Kidney (tissue), 14 donors: ENCODE measurements around the gene SLC25A41. TPM values are rescaled to one million over a fixed set of nuclear protein-coding genes. Genes with fewer than 3 reads are reported as not detected.
A peak's percentile ranks its signal among the peaks of the same experiment; 100 is the strongest.

ENCODE experiments used
- DNase-seq, 5 donors: peaks; one replicate each; pipeline ENCODE4 v3.0.0-alpha.2; 2013 to 2020
- FAIRE-seq: peaks from 2 replicates; lab custom pipeline; 2012; peaks lifted over from hg19 to GRCh38; lab: Jason Lieb, UNC
- H3K27ac ChIP-seq, 2 donors: one replicate each; pipeline ENCODE4 v1.7.0; 2013; ENCODE audit warnings: low read depth in 2 of 2, low read length in 2 of 2, inconsistent platforms in 1 of 2
- H3K27me3 ChIP-seq: one replicate; pipeline ENCODE4 v1.7.1; 2013; ENCODE audit warnings: low read length, inconsistent platforms; ENCODE audit not compliant: control insufficient read depth, insufficient read depth
- H3K36me3 ChIP-seq, 3 donors: one replicate each; pipeline versions ENCODE4 v1.7.0 to v1.7.1; 2013; ENCODE audit warnings: low read length in 3 of 3, control low read depth in 1 of 3, inconsistent platforms in 1 of 3; ENCODE audit not compliant: insufficient read depth in 3 of 3, control insufficient read depth in 2 of 3
- H3K4me1 ChIP-seq, 3 donors: one replicate each; pipeline versions ENCODE4 v1.7.0 to v1.7.1; 2013; ENCODE audit warnings: low read length in 3 of 3, inconsistent platforms in 1 of 3, low read depth in 1 of 3; ENCODE audit not compliant: control insufficient read depth in 2 of 3, insufficient read depth in 2 of 3
- H3K4me3 ChIP-seq, 3 donors: one replicate each; pipeline versions ENCODE4 v1.7.0 to v1.8.1; 2013; ENCODE audit warnings: low read length in 3 of 3, control low read depth in 1 of 3, inconsistent platforms in 1 of 3
- H3K9ac ChIP-seq, 3 donors: one replicate each; pipeline versions ENCODE4 v1.7.0 to v1.7.1; 2013; ENCODE audit warnings: low read length in 3 of 3, control low read depth in 1 of 3, inconsistent platforms in 1 of 3
- H3K9me3 ChIP-seq, 3 donors: one replicate each; pipeline versions ENCODE4 v1.7.0 to v1.7.1; 2013; ENCODE audit warnings: low read length in 3 of 3, control low read depth in 1 of 3, inconsistent platforms in 1 of 3; ENCODE audit not compliant: control insufficient read depth in 2 of 3, insufficient read depth in 1 of 3
- intact Hi-C: fragments of 100-400 bp; cut with DNase I; formaldehyde crosslinking; loops from one replicate; pipeline ENCODE4 v1.11.1; 2022
- polyA plus RNA-seq: library from polyadenylated mRNA; stranded (reverse); fragments of 350-450 nt; fragmentation: Illumina TruSeq; extraction: RNeasy Lipid Tissue Mini Kit (QIAGEN cat#74804); gene quantifications from one replicate; pipeline ENCODE4 v1.2.3, GENCODE V29; 2014; ENCODE audit warnings: low read depth, low replicate concordance; ENCODE audit not compliant: insufficient read depth
- total RNA-seq: library from RNA; stranded (reverse); fragmentation: NEBNext Ultra II Directional; extraction: Animal tissue kit (Norgen Biotek cat#: 25700); gene quantifications from one replicate; pipeline ENCODE4 v1.2.1, GENCODE V29; 2021
- TF ChIP-seq, protein P1 (sequence below): IDR thresholded peaks from 3 replicates; pipeline ENCODE4 v1.5.1; 2012; ENCODE audit warnings: mild to moderate bottlenecking, moderate library complexity, borderline replicate concordance; ENCODE audit not compliant: insufficient read depth; ENCODE audit errors: extremely low read depth
- donor health status: control.
- donor health status: control.
- donor health status: control.
- donor health status: control.
- donor health status: control.
- donor health status: DM: yes; HTN: yes; CAD: no.
- donor health status: Normal renal cell carcinoma (clear cell type).

The SLC25A41 gene
- total and polyA plus RNA-seq, 2 donors from 2014 or later = 0.28 to 0.69 TPM

DNA sequence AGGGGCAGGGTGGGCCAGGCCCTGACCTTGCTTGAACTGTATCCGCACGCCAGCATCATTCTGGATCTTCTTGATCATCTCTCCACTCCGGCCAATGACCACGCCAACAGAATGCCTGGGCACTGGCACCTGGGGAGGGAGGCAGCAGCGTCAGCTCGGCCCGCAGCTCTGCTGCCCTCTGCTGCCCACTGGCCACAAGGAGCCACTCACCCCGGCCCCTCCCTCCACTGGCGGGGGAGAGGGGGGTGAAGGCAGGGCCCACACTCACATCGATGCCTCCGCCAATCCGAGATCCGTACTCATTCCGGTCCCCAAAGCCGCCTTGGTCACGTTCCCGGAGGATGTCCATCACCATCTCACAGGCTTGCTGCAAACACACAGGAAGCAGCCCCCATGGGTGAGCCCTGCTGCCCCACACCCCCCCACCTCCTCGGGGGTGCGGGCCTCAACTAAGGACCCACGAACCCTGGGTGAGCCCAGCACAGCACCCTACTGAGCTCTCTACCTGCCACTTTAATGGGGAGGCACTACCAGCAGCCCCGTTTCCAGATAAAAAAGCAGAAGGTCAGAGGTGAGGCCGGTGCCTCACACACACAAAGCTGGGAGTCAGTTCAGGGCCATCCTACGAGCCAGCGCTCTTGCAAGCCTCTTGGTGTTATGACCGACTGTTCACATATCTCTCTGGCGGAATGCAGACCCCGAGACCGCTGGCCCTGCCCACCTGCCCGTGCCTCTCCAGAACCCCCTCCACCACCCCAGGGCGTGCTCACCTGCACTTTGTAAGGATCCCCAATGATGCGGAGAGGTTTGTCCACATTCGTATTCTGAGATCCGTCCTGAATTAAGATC is 15.6 kb downstream of the SLC25A41 start:
- no peak overlapping the region for H3K9ac ChIP-seq
- H3K27ac ChIP-seq = no peak overlapping the region
- H3K4me3 ChIP-seq = no peak overlapping the region
- intact Hi-C loops = no loop called here
- TF ChIP-seq, protein P1, sequence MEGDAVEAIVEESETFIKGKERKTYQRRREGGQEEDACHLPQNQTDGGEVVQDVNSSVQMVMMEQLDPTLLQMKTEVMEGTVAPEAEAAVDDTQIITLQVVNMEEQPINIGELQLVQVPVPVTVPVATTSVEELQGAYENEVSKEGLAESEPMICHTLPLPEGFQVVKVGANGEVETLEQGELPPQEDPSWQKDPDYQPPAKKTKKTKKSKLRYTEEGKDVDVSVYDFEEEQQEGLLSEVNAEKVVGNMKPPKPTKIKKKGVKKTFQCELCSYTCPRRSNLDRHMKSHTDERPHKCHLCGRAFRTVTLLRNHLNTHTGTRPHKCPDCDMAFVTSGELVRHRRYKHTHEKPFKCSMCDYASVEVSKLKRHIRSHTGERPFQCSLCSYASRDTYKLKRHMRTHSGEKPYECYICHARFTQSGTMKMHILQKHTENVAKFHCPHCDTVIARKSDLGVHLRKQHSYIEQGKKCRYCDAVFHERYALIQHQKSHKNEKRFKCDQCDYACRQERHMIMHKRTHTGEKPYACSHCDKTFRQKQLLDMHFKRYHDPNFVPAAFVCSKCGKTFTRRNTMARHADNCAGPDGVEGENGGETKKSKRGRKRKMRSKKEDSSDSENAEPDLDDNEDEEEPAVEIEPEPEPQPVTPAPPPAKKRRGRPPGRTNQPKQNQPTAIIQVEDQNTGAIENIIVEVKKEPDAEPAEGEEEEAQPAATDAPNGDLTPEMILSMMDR = peak; percentile 29
- H3K4me1 ChIP-seq = peaks cover 0 to 10% (median 3%) of the 10 kb centered on the region in 3 donors
- peak in 1 of 5 donors; percentile 43 for DNase-seq
- FAIRE-seq = no peak
- H3K36me3 ChIP-seq = peaks cover 7 to 67% (median 27%) of the 10 kb centered on the region in 3 donors
- no peaks in the 10 kb centered on the region for H3K9me3 ChIP-seq
- no peaks in the 10 kb centered on the region for H3K27me3 ChIP-seq

DNA sequence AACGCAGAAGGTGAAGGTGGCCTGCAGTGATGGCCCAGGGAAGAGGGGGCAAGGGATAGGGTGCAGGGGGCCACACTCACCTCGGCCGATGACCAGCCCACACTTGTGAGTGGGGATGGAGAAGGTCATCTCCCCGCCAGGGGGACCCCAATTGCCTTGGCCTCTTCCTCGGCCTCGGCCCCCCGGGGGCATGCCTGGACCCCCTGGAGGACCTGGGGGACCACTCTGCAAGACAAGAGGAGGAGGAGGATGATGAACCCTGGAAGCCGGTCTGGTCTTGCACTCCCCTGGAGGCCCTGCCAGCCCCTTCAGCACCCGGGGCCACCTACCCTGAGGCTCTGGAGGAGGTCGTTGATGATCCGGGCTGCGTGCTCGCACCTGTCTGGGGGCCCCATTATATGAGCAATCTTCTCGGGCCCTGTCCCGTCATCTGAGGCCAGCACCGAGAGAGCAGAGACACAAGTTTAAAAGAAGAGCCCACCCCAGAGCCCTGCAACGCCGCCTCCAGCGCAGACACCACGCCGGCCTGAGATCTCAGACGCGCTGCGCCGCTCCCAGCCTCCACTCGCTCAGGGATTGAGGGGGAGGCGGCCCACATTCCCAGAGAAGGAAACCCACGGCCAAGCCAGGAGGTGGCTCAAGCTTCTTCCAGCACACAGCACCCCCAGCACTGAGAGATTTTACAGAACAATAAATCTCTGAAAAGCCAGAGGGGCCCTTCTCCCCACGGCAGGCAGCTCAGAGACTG is 16.7 kb downstream of the SLC25A41 start:
- Histone ChIP-seq H3K27me3 (no peaks in the 10 kb centered on the region), H3K4me1 (peaks cover 0 to 8% (median 1%) of the 10 kb centered on the region in 3 donors), H3K36me3 (peaks cover 7 to 64% (median 27%) of the 10 kb centered on the region in 3 donors), H3K9ac (no peak overlapping the region), H3K4me3 (no peak overlapping the region), H3K27ac (no peak overlapping the region), H3K9me3 (no peaks in the 10 kb centered on the region)
- TF ChIP-seq, protein P1 = no peak
- intact Hi-C loops = no loop called here
- FAIRE-seq (no peak), DNase-seq (no peak)

DNA sequence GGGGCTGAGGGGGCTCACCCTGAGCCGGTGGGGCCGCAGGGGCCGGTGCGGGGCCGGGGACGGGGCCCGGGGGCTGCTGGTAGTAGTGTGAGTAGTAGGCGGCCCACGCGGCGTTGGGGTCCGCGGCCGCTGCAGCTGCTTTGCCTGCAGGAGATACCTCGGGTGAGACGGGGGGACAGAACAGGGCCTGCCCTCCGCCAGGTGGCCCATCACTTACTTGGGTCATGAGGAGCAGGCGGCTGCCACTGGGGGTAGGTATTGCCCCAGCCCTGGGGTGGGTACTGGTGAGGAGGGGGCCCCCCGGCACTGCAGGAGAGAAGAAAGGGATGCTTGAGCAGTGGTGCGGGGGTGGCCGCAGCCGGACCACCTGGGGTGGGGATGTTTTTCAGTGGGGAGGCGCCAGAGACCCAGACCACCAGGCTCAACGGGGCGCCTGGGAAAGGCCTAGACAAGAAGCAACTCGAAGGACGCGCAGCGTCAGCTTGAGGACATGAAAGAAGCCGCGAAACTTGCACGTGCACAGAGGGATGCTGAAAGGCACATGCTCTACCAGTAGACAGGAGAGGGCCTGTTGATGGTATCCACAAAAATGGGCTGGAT is 17.9 kb downstream of the SLC25A41 start:
- no peak overlapping the region for H3K9ac ChIP-seq
- TF ChIP-seq, protein P1 = no peak
- H3K27ac ChIP-seq = no peak overlapping the region
- DNase-seq (no peak), FAIRE-seq (no peak)
- intact Hi-C loops = no loop called here
- no peaks in the 10 kb centered on the region for H3K27me3 ChIP-seq
- no peak overlapping the region for H3K4me3 ChIP-seq
- no peaks in the 10 kb centered on the region for H3K9me3 ChIP-seq
- H3K4me1 ChIP-seq = peaks cover 0 to 6% (median 0%) of the 10 kb centered on the region in 3 donors
- H3K36me3 ChIP-seq = peaks cover 5 to 53% (median 24%) of the 10 kb centered on the region in 3 donors
